ENCODE data around the gene SPATA2L. TPM values are rescaled to one million over a fixed set of nuclear protein-coding genes. Genes with fewer than 3 reads are reported as not detected.

Gene SPATA2L
- total RNA-seq, 1 donor from 2014 or later, result 7.0 TPM

GRCh38 chr16:89655062-89655643 is 46.4 kb downstream of the SPATA2L start:
- H3K36me3 Mint-ChIP-seq (ENCODE audit: low read depth), result peaks cover 15% of the 10 kb centered on the region
- H3K9me3 Mint-ChIP-seq, result no peaks in the 10 kb centered on the region
- DNase-seq (no peak), ATAC-seq (ENCODE audit: low read depth) (no peak)
- ChIA-PET CTCF (no interaction called here), POLR2A (no interaction called here)
- H3K27ac Mint-ChIP-seq, result no peak overlapping the region
- H3K4me1 Mint-ChIP-seq, result peaks cover 33% of the 10 kb centered on the region
- H3K27me3 Mint-ChIP-seq, result no peaks in the 10 kb centered on the region
- H3K4me3 Mint-ChIP-seq, result peak overlapping the region; percentile 85
- intact Hi-C loops (cut with micrococcal nuclease), result loop anchor here (5.0 kb wide), 1 partner anchor 162 kb away; the partner anchor contains the start of gene FANCA
- TF ChIP-seq, protein P1, sequence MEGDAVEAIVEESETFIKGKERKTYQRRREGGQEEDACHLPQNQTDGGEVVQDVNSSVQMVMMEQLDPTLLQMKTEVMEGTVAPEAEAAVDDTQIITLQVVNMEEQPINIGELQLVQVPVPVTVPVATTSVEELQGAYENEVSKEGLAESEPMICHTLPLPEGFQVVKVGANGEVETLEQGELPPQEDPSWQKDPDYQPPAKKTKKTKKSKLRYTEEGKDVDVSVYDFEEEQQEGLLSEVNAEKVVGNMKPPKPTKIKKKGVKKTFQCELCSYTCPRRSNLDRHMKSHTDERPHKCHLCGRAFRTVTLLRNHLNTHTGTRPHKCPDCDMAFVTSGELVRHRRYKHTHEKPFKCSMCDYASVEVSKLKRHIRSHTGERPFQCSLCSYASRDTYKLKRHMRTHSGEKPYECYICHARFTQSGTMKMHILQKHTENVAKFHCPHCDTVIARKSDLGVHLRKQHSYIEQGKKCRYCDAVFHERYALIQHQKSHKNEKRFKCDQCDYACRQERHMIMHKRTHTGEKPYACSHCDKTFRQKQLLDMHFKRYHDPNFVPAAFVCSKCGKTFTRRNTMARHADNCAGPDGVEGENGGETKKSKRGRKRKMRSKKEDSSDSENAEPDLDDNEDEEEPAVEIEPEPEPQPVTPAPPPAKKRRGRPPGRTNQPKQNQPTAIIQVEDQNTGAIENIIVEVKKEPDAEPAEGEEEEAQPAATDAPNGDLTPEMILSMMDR (IDR thresholded peaks at IDR 0.05), result no peak

DNA sequence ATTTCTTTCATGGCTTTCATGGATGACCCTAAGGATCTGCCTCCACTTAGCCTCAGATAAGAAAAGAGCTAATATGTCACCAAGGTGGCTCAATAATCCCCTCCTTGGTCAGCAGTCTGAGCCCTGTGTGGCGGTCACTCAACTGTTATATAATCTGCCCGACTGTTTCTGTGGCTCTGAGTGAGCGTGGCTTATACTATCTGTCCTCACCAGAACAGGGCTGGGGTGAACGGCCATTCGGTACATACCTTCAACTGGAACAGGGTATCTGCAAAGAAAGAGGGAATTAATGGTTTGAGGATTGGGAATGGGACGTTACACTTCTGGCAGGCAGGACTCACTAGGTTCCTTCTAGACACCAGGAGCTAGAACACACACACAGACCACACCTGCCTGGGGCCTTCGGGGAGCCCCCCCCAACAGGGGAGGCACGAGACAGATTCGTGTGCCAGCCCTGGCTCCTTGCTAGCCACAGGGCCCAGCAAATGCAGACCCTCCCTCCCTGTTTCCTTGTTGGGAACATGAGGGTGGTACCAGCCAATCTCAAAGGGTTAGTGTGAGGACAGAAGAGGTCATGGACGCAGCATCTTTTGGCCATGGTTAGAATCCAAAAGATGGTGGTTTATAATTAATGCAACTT is 47.7 kb downstream of the SPATA2L start:
- Mint-ChIP-seq H3K4me3 (peak overlapping the region; percentile 47), H3K27ac (no peak overlapping the region), H3K27me3 (no peaks in the 10 kb centered on the region), H3K4me1 (peaks cover 32% of the 10 kb centered on the region), H3K9me3 (no peaks in the 10 kb centered on the region), H3K36me3 (ENCODE audit: low read depth) (peaks cover 28% of the 10 kb centered on the region)
- TF ChIP-seq, protein P1 (IDR thresholded peaks at IDR 0.05), result no peak
- CTCF ChIA-PET, result no interaction called here
- POLR2A ChIA-PET, result no interaction called here
- DNase-seq (no peak), ATAC-seq (ENCODE audit: low read depth) (no peak)
- intact Hi-C loops (cut with micrococcal nuclease), result no loop called here

GRCh38 chr16:89651584-89651983 is 49.9 kb downstream of the SPATA2L start:
- Mint-ChIP-seq H3K4me3 (no peak overlapping the region), H3K9me3 (no peaks in the 10 kb centered on the region), H3K4me1 (peaks cover 21% of the 10 kb centered on the region), H3K27ac (no peak overlapping the region), H3K27me3 (no peaks in the 10 kb centered on the region), H3K36me3 (ENCODE audit: low read depth) (peaks cover 35% of the 10 kb centered on the region)
- DNase-seq (no peak), ATAC-seq (ENCODE audit: low read depth) (no peak)
- intact Hi-C loops (cut with micrococcal nuclease), result no loop called here
- CTCF ChIA-PET, result no interaction called here
- TF ChIP-seq, protein P1 (IDR thresholded peaks at IDR 0.05), result no peak
- POLR2A ChIA-PET, result no interaction called here

GRCh38 chr16:89646906-89647305 is 54.6 kb downstream of the SPATA2L start:
- no peak for ATAC-seq (ENCODE audit: low read depth)
- no peak overlapping the region for H3K4me3 Mint-ChIP-seq
- ChIA-PET POLR2A (no interaction called here), CTCF (no interaction called here)
- H3K27ac Mint-ChIP-seq, result no peak overlapping the region
- peaks cover 54% of the 10 kb centered on the region for H3K36me3 Mint-ChIP-seq (ENCODE audit: low read depth)
- TF ChIP-seq, protein P1 (IDR thresholded peaks at IDR 0.05), result no peak
- no peaks in the 10 kb centered on the region for H3K9me3 Mint-ChIP-seq
- no peak for DNase-seq
- no peaks in the 10 kb centered on the region for H3K27me3 Mint-ChIP-seq
- no peaks in the 10 kb centered on the region for H3K4me1 Mint-ChIP-seq
- intact Hi-C loops (cut with micrococcal nuclease), result no loop called here

Other genes with a start within 250 kb of the SPATA2L start
- 216 and 243 TPM in 2 replicates for gene ANKRD11, start 211.1 kb downstream of the SPATA2L start, total RNA-seq
- gene SPG7, start 193.3 kb downstream of the SPATA2L start, total RNA-seq, result 84.7 and 102 TPM in 2 replicates
- gene RPL13, start 141.0 kb downstream of the SPATA2L start, total RNA-seq, result 3,566 and 4,063 TPM in 2 replicates
- 2.0 and 2.7 TPM in 2 replicates for gene CPNE7, start 125.9 kb downstream of the SPATA2L start, total RNA-seq
- gene DPEP1, start 88.1 kb downstream of the SPATA2L start, total RNA-seq, result not detected in 2 replicates
- gene CHMP1A, start 44.0 kb downstream of the SPATA2L start, total RNA-seq, result 89.8 and 98.7 TPM in 2 replicates
- gene SPATA33, start 43.9 kb downstream of the SPATA2L start, total RNA-seq, result 8.5 TPM in 2 replicates
- 67.9 and 76.1 TPM in 2 replicates for gene CDK10, start 15.0 kb downstream of the SPATA2L start, total RNA-seq
- 6.6 and 7.4 TPM in 2 replicates for gene VPS9D1, start 19.2 kb upstream of the SPATA2L start, total RNA-seq
- 43.8 and 52.0 TPM in 2 replicates for gene ZNF276, start 19.8 kb upstream of the SPATA2L start, total RNA-seq
- 27.7 and 33.7 TPM in 2 replicates for gene FANCA, start 114.9 kb upstream of the SPATA2L start, total RNA-seq
- gene SPIRE2, start 126.8 kb upstream of the SPATA2L start, total RNA-seq, result 0.46 and 1.2 TPM in 2 replicates
- gene TCF25, start 171.9 kb upstream of the SPATA2L start, total RNA-seq, result 256 and 273 TPM in 2 replicates
- 4.8 and 6.8 TPM in 2 replicates for gene MC1R, start 217.2 kb upstream of the SPATA2L start, total RNA-seq
- gene TUBB3, start 221.6 kb upstream of the SPATA2L start, total RNA-seq, result 0.33 and 0.42 TPM in 2 replicates
- 45.2 and 51.5 TPM in 2 replicates for gene DEF8, start 247.1 kb upstream of the SPATA2L start, total RNA-seq

All from activated B cell treated with CpG ODN at 0.5 μM for 24 hours (primary cell).